HFF-Myc (cell line): ENCODE measurements around the gene GRIA1.
A peak's percentile ranks its signal among the peaks of the same experiment; 100 is the strongest.

Experiments used
- DNase-seq: peaks from one replicate; pipeline ENCODE4 v3.0.0-alpha.2; 2011; ENCODE audit warnings: low read depth; ENCODE audit errors: extremely low read depth
- H3K4me3 ChIP-seq: replicated peaks from 2 replicates; pipeline ENCODE4 v1.5.1; 2011; ENCODE audit warnings: low read depth, mild to moderate bottlenecking, control low read depth, low read length
- TF ChIP-seq, protein P1 (sequence below): IDR thresholded peaks from 2 replicates; pipeline ENCODE4 v1.5.1; 2012; ENCODE audit warnings: mild to moderate bottlenecking, low read depth, low read length, control low read depth; ENCODE audit errors: missing control alignments

Gene GRIA1

GRCh38 chr5:153476767-153477166 is 13.7 kb upstream of the GRIA1 start:
- TF ChIP-seq, protein P1, sequence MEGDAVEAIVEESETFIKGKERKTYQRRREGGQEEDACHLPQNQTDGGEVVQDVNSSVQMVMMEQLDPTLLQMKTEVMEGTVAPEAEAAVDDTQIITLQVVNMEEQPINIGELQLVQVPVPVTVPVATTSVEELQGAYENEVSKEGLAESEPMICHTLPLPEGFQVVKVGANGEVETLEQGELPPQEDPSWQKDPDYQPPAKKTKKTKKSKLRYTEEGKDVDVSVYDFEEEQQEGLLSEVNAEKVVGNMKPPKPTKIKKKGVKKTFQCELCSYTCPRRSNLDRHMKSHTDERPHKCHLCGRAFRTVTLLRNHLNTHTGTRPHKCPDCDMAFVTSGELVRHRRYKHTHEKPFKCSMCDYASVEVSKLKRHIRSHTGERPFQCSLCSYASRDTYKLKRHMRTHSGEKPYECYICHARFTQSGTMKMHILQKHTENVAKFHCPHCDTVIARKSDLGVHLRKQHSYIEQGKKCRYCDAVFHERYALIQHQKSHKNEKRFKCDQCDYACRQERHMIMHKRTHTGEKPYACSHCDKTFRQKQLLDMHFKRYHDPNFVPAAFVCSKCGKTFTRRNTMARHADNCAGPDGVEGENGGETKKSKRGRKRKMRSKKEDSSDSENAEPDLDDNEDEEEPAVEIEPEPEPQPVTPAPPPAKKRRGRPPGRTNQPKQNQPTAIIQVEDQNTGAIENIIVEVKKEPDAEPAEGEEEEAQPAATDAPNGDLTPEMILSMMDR, result peak; percentile 27
- DNase-seq, result peak; percentile 88

DNA sequence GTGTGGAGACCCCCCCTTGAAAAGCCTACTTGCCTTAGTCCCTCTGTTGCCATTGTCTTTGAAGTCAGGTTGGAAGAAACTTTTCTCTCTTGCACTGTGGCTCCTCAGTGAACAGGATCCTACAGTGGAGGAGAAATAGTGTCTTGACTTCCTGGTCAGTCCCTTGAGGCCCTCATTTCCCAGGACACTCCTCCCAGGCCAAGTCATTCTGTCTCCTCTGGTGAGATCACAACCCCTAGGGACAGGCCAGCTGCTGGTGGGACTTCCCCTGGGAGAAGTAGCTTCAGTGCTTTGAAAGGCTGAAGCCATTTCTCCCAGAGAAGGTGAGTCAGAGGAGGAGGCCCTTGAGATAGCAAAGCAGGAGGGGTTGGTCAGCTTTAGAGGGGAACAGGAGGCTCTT is 10.1 kb upstream of the GRIA1 start:
- no peak for DNase-seq
- no peak overlapping the region for H3K4me3 ChIP-seq
- TF ChIP-seq, protein P1, result no peak

More at GRCh38 chr5:153476767-153477166, 13.7 kb upstream of the GRIA1 start:
- no peak overlapping the region for H3K4me3 ChIP-seq

- no peak for DNase-seq
- TF ChIP-seq, protein P1, result no peak
- no peak overlapping the region for H3K4me3 ChIP-seq
Observed at GRCh38 chr5:153483482-153483881, 7.0 kb upstream of the GRIA1 start.

DNA sequence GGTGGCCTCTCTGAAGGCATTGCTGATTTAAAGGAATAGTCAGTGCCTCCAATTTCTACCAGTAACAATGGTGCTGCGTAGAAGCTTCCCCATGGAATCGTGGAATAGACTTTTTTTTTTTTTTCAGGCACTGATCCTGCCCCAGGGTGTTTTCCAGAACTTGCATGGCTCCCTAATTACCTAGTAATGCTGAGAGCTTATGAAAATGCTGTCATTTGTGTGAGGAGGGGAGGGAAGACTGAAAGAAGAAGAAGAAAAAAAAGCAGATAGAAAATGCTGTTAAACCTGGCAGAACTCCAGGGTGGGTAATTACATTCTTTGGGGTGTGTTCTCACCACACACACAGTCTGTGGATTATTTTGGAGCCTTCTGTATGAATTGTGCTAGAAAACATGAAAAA is 4.8 kb upstream of the GRIA1 start:
- no peak overlapping the region for H3K4me3 ChIP-seq
- DNase-seq, result no peak
- TF ChIP-seq, protein P1, result no peak

DNA sequence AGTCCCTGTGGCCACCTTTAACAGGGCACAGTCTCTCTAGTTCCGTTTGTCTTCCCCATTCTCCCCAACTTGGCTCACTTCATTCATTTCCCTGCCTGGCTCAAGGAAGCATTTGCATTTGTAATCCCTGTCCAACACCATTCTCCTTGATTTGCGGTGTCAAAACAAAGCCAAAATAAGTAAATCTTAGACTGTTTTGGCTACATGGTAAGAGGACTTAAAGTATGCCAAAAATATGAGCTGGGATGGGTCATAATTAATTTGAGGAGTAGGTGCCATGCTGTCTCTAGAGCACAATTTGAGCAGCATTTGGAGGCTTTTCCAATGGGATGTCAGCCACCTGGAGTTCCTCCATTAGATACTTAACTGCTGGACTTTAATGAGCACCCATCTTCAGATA is 3.7 kb upstream of the GRIA1 start:
- TF ChIP-seq, protein P1, result no peak
- no peak overlapping the region for H3K4me3 ChIP-seq
- DNase-seq, result no peak

DNA sequence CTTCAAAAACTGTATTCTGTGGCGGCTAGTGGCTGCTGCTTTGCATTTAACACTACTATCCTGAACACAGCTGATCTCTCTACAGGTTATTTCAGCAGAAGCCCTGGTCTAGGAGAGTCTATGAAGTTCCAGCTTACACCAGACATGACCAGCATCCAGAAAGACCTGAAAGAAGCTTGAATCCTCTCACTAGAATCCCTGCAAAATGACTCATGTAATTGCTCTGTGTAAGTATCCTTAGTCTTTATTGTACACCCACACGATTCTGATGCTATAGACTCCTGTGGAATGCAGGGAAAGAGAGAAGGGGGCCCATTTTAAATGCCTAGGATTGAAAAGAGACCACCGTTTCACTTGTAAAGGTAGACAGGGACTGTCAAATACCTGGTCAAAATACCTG is 859 bp upstream of the GRIA1 start:
- DNase-seq, result no peak
- no peak overlapping the region for H3K4me3 ChIP-seq
- TF ChIP-seq, protein P1, result no peak

- TF ChIP-seq, protein P1, result no peak
- no peak for DNase-seq
- H3K4me3 ChIP-seq, result peak overlapping the region; percentile 44
Observed at GRCh38 chr5:153491038-153491744, 721 bp downstream of the GRIA1 start.
